Daoy (cell line): ENCODE results near the gene PAX8. TPM values are rescaled to one million over a fixed set of nuclear protein-coding genes. Genes with fewer than 3 reads are reported as not detected.

ENCODE experiments used
- DNase-seq: peaks from one replicate; pipeline ENCODE4 v3.0.0-alpha.2; 2015; ENCODE audit warnings: low read depth
- total RNA-seq: library from RNA; depleted of rRNA; stranded (reverse); fragments of >200 nt; shearing (Covaris generic); gene quantifications from 2 replicates; pipeline ENCODE4 v1.2.3, GENCODE V29; 2014

The PAX8 gene
- total RNA-seq, 1 experiment from 2014 or later, result 0.17 TPM

GRCh38 chr2:113203901-113204519 is 74.7 kb downstream of the PAX8 start:
- DNase-seq, result peak; percentile 83

- no peak for DNase-seq
Observed at GRCh38 chr2:113203217-113203530, 75.5 kb downstream of the PAX8 start.

GRCh38 chr2:113202305-113203216 is 76.2 kb downstream of the PAX8 start:
- peak; percentile 53 for DNase-seq

GRCh38 chr2:113201496-113202304 is 77.0 kb downstream of the PAX8 start:
- no peak for DNase-seq

- DNase-seq, result no peak
Observed at GRCh38 chr2:113200736-113201490, 77.8 kb downstream of the PAX8 start.

- no peak for DNase-seq
Observed at GRCh38 chr2:113200236-113200635, 78.5 kb downstream of the PAX8 start.

GRCh38 chr2:113198790-113199612 is 79.7 kb downstream of the PAX8 start:
- peak; percentile 90 for DNase-seq

GRCh38 chr2:113198048-113198789 is 80.5 kb downstream of the PAX8 start:
- no peak for DNase-seq

- no peak for DNase-seq
Observed at GRCh38 chr2:113197347-113198047, 81.2 kb downstream of the PAX8 start.

GRCh38 chr2:113196839-113197238 is 81.9 kb downstream of the PAX8 start:
- DNase-seq, result no peak

- no peak for DNase-seq
Observed at GRCh38 chr2:113195923-113196501, 82.7 kb downstream of the PAX8 start.

- no peak for DNase-seq
Observed at GRCh38 chr2:113192459-113193100, 86.1 kb downstream of the PAX8 start.

- DNase-seq, result no peak
Observed at GRCh38 chr2:113190871-113191270, 87.8 kb downstream of the PAX8 start.

- no peak for DNase-seq
Observed at GRCh38 chr2:113187771-113188170, 91.0 kb downstream of the PAX8 start.

- DNase-seq, result no peak
Observed at GRCh38 chr2:113186433-113186796, 92.3 kb downstream of the PAX8 start.

GRCh38 chr2:113185664-113186432 is 92.9 kb downstream of the PAX8 start:
- no peak for DNase-seq

GRCh38 chr2:113184531-113185230 is 94.0 kb downstream of the PAX8 start:
- no peak for DNase-seq
